ENCODE results near the gene NCDN.

GRCh38 chr1:35599411-35599810, 41.8 kb downstream of the NCDN start:
- TF ChIP-seq EZH2phosphoT487 (IDR thresholded peaks at IDR 0.05; ENCODE audit: insufficient read depth, low read depth) (no peak), EZH2 (IDR thresholded peaks at IDR 0.05; ENCODE audit: insufficient read depth, poor library complexity, severe bottlenecking) (no peak)
